PC-3 (cell line): ENCODE results near the gene SYNJ1. TPM values are rescaled to one million over a fixed set of nuclear protein-coding genes. Genes with fewer than 3 reads are reported as not detected.
"Not testable (repeated sequence)": the region's sequence is repeated elsewhere in the genome, so short reads cannot be mapped to it uniquely, and the experiment has no call there.

Experiments
- ATAC-seq: fragments of 200-7000 bp; cut with Tn5 transposase; 2 replicates; pipeline ENCODE4 v1.9.1; 2020; ENCODE audit warnings: mild to moderate bottlenecking, moderate library complexity
- BruUV-seq: library from RNA; stranded (reverse); fragments of 400-500 nt; replicated peaks from 2 replicates; lab custom pipeline; 2021; lab: Mats Ljungman, UMichigan
- CTCF ChIA-PET: fragments of 300-600 bp; sonication (Branson Sonifier 250); formaldehyde crosslinking; loops from one replicate; lab custom pipeline; 2022; ENCODE audit warnings: antibody characterized with exemption; lab: Charles Lee
- POLR2A ChIA-PET: fragments of 300-600 bp; sonication (Branson Sonifier 250); formaldehyde crosslinking; loops from one replicate; lab custom pipeline; 2022; ENCODE audit warnings: antibody characterized with exemption; ENCODE audit not compliant: unreplicated experiment; lab: Charles Lee
- DNase-seq: peaks from one replicate; pipeline ENCODE4 v3.0.0-alpha.2; 2015
- H2AFZ ChIP-seq: fragments of 300-600 bp; sonication (generic); 2 replicates; pipeline ENCODE4 v1.6.0; 2016; ENCODE audit warnings: antibody characterized with exemption, low read length
- H3F3A ChIP-seq: fragments of 300-600 bp; sonication (generic); one replicate; pipeline ENCODE4 v1.6.0; 2017; ENCODE audit warnings: antibody characterized with exemption, low read length, control low read depth, mild to moderate bottlenecking; ENCODE audit not compliant: unreplicated experiment
- H3K27ac ChIP-seq: fragments of 300-600 bp; sonication (generic); 2 replicates; pipeline ENCODE4 v1.5.1; 2016; ENCODE audit warnings: mild to moderate bottlenecking, low read length
- H3K27me3 ChIP-seq: fragments of 300-600 bp; sonication (generic); 2 replicates; pipeline ENCODE4 v1.6.1; 2016; ENCODE audit warnings: low read length, mixed read lengths
- H3K36me3 ChIP-seq: fragments of 300-600 bp; sonication (generic); 2 replicates; pipeline ENCODE4 v1.6.1; 2016; ENCODE audit warnings: low read depth, mixed run types, low read length, mixed read lengths
- H3K4me1 ChIP-seq: fragments of 300-600 bp; sonication (generic); 2 replicates; pipeline ENCODE4 v1.5.1; 2016; ENCODE audit warnings: low read length; ENCODE audit not compliant: insufficient read depth
- H3K4me2 ChIP-seq: fragments of 300-600 bp; sonication (generic); 2 replicates; pipeline ENCODE4 v1.6.0; 2016; ENCODE audit warnings: low read length
- H3K4me3 ChIP-seq: fragments of 300-600 bp; sonication (generic); 2 replicates; pipeline ENCODE4 v1.5.1; 2016; ENCODE audit warnings: mild to moderate bottlenecking, low read length, mixed read lengths
- H3K79me2 ChIP-seq: fragments of 300-600 bp; sonication (generic); 2 replicates; pipeline ENCODE4 v1.6.1; 2017; ENCODE audit warnings: low read length, mixed read lengths
- H3K9ac ChIP-seq: fragments of 300-600 bp; sonication (generic); 2 replicates; pipeline ENCODE4 v1.6.0; 2016; ENCODE audit warnings: mild to moderate bottlenecking, low read length
- H3K9me2 ChIP-seq: fragments of 300-600 bp; sonication (generic); replicated peaks from 2 replicates; pipeline ENCODE4 v1.6.1; 2016; ENCODE audit warnings: mixed run types, low read length, mixed read lengths
- H3K9me3 ChIP-seq: fragments of 300-600 bp; sonication (generic); 2 replicates; pipeline ENCODE4 v1.6.1; 2016; ENCODE audit warnings: low read length, mixed read lengths
- H4K20me1 ChIP-seq: fragments of 300-600 bp; sonication (generic); 2 replicates; pipeline ENCODE4 v1.6.1; 2016; ENCODE audit warnings: low read length, mixed read lengths
- EZH2 ChIP-seq: fragments of 300-600 bp; sonication (generic); IDR thresholded peaks from one replicate; pipeline ENCODE4 v1.6.1; 2017; ENCODE audit warnings: antibody characterized with exemption, mild to moderate bottlenecking, low read length; ENCODE audit not compliant: unreplicated experiment
- EZH2phosphoT487 ChIP-seq: fragments of 300-600 bp; sonication (generic); IDR thresholded peaks from 2 replicates; pipeline ENCODE4 v1.6.1; 2018; ENCODE audit warnings: mild to moderate bottlenecking, antibody characterized with exemption, low read length, borderline replicate concordance
- intact Hi-C: fragments of 100-400 bp; cut with micrococcal nuclease; formaldehyde crosslinking; loops from 2 replicates; pipeline ENCODE4 v1.9.0; 2023
- total RNA-seq: library from RNA; depleted of rRNA; stranded (reverse); fragments of >200 nt; gene quantifications from 2 replicates; pipeline ENCODE4 v1.2.3, GENCODE V29; 2014
- TF ChIP-seq, protein P1 (sequence below): fragments of 300-600 bp; sonication (generic); conservative IDR thresholded peaks from 2 replicates; pipeline ENCODE4 v1.5.1; 2017; ENCODE audit warnings: antibody characterized with exemption, low read depth, mild to moderate bottlenecking, low read length

Gene SYNJ1
- total RNA-seq, 1 experiment from 2014 or later, result 7.0 TPM

DNA sequence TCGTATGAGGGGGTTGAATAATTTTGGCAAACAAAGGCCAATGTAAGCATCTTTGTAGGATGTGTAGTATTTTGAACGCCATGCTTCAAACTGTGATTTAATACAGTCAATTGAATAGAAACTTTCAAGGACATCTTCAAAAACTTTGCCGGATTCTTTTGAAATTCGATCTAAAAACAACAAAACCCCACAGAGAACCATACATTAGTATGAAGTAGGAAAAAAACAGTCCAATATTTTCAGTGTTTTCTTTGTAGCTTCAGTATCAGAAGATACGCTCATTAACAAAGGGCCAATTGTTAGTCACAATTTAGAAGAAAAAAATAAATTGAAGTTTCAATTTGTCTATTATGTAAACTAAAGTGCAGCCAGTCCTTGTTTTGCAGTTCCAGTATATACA is 20.7 kb upstream of the SYNJ1 start:
- peaks cover 71% of the 10 kb centered on the region for H3K36me3 ChIP-seq
- TF ChIP-seq EZH2, result no peak
- TF ChIP-seq, protein P1, sequence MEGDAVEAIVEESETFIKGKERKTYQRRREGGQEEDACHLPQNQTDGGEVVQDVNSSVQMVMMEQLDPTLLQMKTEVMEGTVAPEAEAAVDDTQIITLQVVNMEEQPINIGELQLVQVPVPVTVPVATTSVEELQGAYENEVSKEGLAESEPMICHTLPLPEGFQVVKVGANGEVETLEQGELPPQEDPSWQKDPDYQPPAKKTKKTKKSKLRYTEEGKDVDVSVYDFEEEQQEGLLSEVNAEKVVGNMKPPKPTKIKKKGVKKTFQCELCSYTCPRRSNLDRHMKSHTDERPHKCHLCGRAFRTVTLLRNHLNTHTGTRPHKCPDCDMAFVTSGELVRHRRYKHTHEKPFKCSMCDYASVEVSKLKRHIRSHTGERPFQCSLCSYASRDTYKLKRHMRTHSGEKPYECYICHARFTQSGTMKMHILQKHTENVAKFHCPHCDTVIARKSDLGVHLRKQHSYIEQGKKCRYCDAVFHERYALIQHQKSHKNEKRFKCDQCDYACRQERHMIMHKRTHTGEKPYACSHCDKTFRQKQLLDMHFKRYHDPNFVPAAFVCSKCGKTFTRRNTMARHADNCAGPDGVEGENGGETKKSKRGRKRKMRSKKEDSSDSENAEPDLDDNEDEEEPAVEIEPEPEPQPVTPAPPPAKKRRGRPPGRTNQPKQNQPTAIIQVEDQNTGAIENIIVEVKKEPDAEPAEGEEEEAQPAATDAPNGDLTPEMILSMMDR, result no peak
- no peak for TF ChIP-seq EZH2phosphoT487
- no peaks in the 10 kb centered on the region for H3K9me2 ChIP-seq
- H3K4me2 ChIP-seq, result no peak overlapping the region
- no peak overlapping the region for H2AFZ ChIP-seq
- H4K20me1 ChIP-seq, result 0 out of 2 replicates have a peak, but pooled peaks cover 4% of the 10 kb centered on the region
- H3K4me1 ChIP-seq, result peaks cover 13% of the 10 kb centered on the region
- 0 out of 2 replicates have a peak, but pooled peaks cover 9% of the 10 kb centered on the region for H3K79me2 ChIP-seq
- ChIA-PET POLR2A (no interaction called here), CTCF (no interaction called here)
- no TSS peak for BruUV-seq
- no peaks in the 10 kb centered on the region for H3K27me3 ChIP-seq
- H3K27ac ChIP-seq, result no peak overlapping the region
- H3K9ac ChIP-seq, result no peak overlapping the region
- no peak overlapping the region for H3K4me3 ChIP-seq
- intact Hi-C loops, result no loop called here
- H3F3A ChIP-seq, result no peaks in the 10 kb centered on the region
- no peak for DNase-seq
- no peak for ATAC-seq
- H3K9me3 ChIP-seq, result no peaks in the 10 kb centered on the region

DNA sequence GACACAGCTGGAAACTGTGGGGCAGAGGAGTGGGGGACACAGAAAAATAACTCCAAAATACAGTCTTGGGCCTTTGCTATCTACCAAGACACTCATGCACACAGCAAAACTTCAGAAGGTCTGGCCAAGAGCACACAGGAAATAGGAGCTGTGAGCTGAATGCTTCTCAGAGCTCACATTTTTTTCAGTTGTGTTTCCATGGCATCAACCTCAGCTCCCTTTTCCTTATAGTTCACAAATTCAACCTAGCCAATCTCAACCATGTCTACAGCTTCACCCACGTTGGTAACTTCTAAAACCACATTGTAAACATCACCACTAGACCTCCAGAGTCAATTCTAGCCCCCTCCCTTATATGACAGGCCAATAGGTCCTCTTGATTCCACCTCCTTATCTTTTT is 19.6 kb upstream of the SYNJ1 start:
- Histone ChIP-seq H3K9me3 (no peaks in the 10 kb centered on the region), H3F3A (no peaks in the 10 kb centered on the region), H3K36me3 (peaks cover 80% of the 10 kb centered on the region), H3K27me3 (no peaks in the 10 kb centered on the region), H3K79me2 (0 out of 2 replicates have a peak, but pooled peaks cover 9% of the 10 kb centered on the region), H3K4me2 (no peak overlapping the region), H3K4me1 (peaks cover 13% of the 10 kb centered on the region), H2AFZ (no peak overlapping the region), H4K20me1 (0 out of 2 replicates have a peak, but pooled peaks cover 4% of the 10 kb centered on the region), H3K4me3 (no peak overlapping the region), H3K27ac (no peak overlapping the region), H3K9ac (no peak overlapping the region), H3K9me2 (no peaks in the 10 kb centered on the region)
- ChIA-PET CTCF (no interaction called here), POLR2A (no interaction called here)
- DNase-seq (no peak), ATAC-seq (no peak)
- TF ChIP-seq, protein P1, result no peak
- TF ChIP-seq EZH2 (no peak), EZH2phosphoT487 (no peak)
- no TSS peak for BruUV-seq
- intact Hi-C loops, result no loop called here

- H3F3A ChIP-seq, H4K20me1 ChIP-seq, ATAC-seq, DNase-seq, H3K27me3 ChIP-seq, H3K4me3 ChIP-seq, POLR2A ChIA-PET, H3K79me2 ChIP-seq, intact Hi-C loops, H2AFZ ChIP-seq, H3K4me2 ChIP-seq, BruUV-seq, H3K9me2 ChIP-seq, H3K9me3 ChIP-seq, H3K27ac ChIP-seq, CTCF ChIA-PET, H3K9ac ChIP-seq: not testable (repeated sequence)
- Histone ChIP-seq H3K4me1 (peaks cover 13% of the 10 kb centered on the region), H3K36me3 (peaks cover 80% of the 10 kb centered on the region)
Measured at GRCh38 chr21:32746711-32747110, 18.9 kb upstream of the SYNJ1 start.
